ENCODE results near the gene PCSK6. TPM values are rescaled to one million over a fixed set of nuclear protein-coding genes. Genes with fewer than 3 reads are reported as not detected.

Gene PCSK6
- total and polyA plus RNA-seq, 9 donors = 3.8 to 26.0 (median 13.0) TPM

DNA sequence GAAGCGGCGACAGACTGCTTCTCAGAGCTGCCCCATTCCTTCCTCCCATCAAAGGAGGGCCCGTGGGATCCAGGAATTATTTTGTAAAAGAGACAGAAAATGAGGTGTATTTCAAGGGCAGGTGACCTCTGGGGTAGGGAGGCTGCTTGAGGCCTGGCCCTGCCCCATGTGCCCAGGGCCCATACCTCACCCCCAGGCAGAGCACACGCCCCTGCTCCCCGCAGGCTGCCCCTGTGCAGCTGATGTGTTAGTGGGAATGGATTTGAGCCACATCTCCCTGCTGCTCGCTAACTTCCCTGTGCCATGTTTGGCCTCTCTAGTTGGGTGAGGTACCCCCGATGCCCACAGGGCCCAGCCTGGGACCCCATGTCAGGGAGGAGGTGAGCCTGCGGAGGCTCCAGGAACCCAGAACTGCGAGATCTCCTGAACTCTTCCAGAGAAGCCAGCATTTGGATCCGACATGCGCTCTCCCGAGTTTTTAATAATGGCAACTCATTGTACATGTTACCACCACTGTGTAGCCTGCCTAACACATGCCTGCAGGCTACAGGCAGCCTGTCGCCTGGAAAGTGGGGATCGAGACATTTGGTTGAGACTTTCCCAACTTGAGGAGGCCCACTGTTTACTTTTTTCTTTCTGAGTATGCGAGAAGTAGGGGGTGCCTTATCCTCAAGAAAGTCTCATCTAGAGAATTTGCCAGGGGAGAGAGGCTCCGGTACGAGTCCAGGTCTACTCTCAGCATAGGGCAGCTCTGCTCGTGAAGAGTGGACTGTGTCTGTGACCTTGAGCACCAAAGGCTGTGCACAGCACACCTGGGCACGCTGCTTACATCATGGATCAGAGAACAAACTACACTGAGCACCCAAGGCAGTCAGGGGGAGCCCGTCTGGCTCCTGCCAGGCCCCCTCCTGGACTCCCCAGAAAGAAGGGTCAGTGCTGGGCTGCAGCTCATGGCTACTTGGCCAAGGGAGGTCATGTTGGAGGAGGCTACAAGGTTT, 36.1 kb downstream of the PCSK6 start:
- DNase-seq = no peak
- no peaks in the 10 kb centered on the region for H3K9me3 ChIP-seq
- H3K36me3 ChIP-seq = no peaks in the 10 kb centered on the region
- H3K27me3 ChIP-seq = no peaks in the 10 kb centered on the region
- WGBS, 3 donors = 93 to 95% (median 95%) methylated on average over 20 of the region's 20 CpGs
- intact Hi-C loops (cut with DNase I) = no loop called here
- peaks cover 16% of the 10 kb centered on the region for H3K4me1 ChIP-seq (ENCODE audit: insufficient read depth)
- TF ChIP-seq POLR2A (IDR thresholded peaks at IDR 0.05) (no peak), EP300 (IDR thresholded peaks at IDR 0.05) (no peak)
- TF ChIP-seq, protein P1, sequence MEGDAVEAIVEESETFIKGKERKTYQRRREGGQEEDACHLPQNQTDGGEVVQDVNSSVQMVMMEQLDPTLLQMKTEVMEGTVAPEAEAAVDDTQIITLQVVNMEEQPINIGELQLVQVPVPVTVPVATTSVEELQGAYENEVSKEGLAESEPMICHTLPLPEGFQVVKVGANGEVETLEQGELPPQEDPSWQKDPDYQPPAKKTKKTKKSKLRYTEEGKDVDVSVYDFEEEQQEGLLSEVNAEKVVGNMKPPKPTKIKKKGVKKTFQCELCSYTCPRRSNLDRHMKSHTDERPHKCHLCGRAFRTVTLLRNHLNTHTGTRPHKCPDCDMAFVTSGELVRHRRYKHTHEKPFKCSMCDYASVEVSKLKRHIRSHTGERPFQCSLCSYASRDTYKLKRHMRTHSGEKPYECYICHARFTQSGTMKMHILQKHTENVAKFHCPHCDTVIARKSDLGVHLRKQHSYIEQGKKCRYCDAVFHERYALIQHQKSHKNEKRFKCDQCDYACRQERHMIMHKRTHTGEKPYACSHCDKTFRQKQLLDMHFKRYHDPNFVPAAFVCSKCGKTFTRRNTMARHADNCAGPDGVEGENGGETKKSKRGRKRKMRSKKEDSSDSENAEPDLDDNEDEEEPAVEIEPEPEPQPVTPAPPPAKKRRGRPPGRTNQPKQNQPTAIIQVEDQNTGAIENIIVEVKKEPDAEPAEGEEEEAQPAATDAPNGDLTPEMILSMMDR (IDR thresholded peaks at IDR 0.05) = no peak
- H3K4me3 ChIP-seq = no peak overlapping the region
- H3K27ac ChIP-seq = peak overlapping the region in 1 of 2 donors; percentile 80

DNA sequence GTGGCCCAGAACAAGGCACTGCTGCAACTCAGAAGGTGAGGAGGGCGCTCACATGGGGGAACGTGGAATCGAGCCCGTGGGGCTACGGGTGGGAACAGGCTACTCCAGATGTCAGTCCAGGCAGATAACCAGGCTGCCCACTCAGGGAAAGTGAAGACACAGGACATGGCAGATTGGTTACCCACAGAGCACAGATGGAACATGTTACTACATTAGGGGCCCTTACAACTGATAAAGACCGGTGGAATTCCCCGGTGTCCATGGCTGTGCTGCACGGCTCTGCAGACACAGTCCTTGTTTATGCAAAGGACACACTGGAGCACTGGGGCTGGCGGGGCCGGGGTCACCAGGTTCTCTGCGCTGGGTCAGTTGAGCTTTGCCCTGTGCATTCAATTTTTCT, 36.9 kb downstream of the PCSK6 start:
- DNase-seq = no peak
- H3K36me3 ChIP-seq = no peaks in the 10 kb centered on the region
- H3K4me3 ChIP-seq = no peak overlapping the region
- H3K27me3 ChIP-seq = no peaks in the 10 kb centered on the region
- peak overlapping the region in 1 of 2 donors; percentile 80 for H3K27ac ChIP-seq
- H3K9me3 ChIP-seq = no peaks in the 10 kb centered on the region
- peaks cover 16% of the 10 kb centered on the region for H3K4me1 ChIP-seq (ENCODE audit: insufficient read depth)
- TF ChIP-seq, protein P1 (IDR thresholded peaks at IDR 0.05) = no peak
- TF ChIP-seq EP300 (IDR thresholded peaks at IDR 0.05) = no peak
- TF ChIP-seq POLR2A (IDR thresholded peaks at IDR 0.05) = no peak
- intact Hi-C loops (cut with DNase I) = no loop called here
- 43 to 53% (median 48%) methylated on average over 11 of the region's 11 CpGs for WGBS, 3 donors

DNA sequence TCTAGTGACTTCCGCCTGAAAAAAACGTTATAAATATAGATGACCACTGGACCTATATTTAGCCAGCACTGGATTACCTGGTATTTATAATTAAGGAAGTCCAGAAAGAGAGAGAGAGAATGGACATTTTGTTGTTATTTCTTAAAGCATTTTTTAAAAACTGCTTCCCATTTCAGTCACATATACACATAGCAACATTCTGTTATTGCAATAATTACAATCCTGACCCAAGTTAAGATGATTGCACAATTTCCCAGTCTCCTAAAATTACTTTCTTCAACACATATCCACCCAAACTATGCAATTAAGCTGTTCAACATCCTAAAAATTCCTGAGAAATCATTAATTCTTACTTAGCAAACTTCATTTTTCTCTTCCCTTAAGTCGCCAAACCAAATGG, 37.7 kb downstream of the PCSK6 start:
- Histone ChIP-seq H3K9me3 (no peaks in the 10 kb centered on the region), H3K27ac (peak overlapping the region in 1 of 2 donors; percentile 80), H3K27me3 (no peaks in the 10 kb centered on the region), H3K4me3 (no peak overlapping the region), H3K36me3 (no peaks in the 10 kb centered on the region), H3K4me1 (ENCODE audit: insufficient read depth) (peaks cover 16% of the 10 kb centered on the region)
- intact Hi-C loops (cut with DNase I) = no loop called here
- WGBS, 3 donors = 19 to 26% (median 24%) methylated on average over 3 of the region's 3 CpGs
- no peak for DNase-seq
- TF ChIP-seq POLR2A (IDR thresholded peaks at IDR 0.05) (no peak), EP300 (IDR thresholded peaks at IDR 0.05) (no peak)
- TF ChIP-seq, protein P1 (IDR thresholded peaks at IDR 0.05) = no peak

DNA sequence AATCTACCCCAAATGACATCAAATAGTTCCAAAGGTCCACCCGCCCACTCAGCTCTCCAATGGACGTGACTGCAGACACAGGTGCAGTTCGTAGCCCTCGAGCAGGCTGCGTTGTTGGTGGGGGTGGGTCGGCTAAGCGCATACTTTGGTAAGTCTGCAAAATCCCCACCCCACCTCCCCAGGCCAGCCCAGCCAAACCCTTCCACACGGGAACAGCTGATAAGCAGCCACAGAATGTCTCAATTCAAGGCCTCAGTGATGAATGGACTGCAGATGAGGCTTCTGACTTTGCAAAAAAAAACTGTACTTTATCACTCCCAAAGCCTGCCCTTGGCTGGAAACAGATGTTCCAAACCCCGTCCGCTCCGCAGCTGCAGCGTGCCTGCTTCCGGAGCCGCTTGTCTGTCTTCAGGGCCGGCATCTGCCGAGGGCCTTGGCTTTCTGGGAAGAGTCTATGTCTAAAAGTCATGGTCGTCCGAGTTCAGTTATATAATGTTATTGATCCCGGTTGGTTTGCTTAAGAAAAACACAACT, 38.2 kb downstream of the PCSK6 start:
- H3K27ac ChIP-seq = peak overlapping the region in 1 of 2 donors; percentile 80
- WGBS, 3 donors = 2 to 7% (median 2%) methylated on average over 19 of the region's 19 CpGs
- no peaks in the 10 kb centered on the region for H3K9me3 ChIP-seq
- no peaks in the 10 kb centered on the region for H3K27me3 ChIP-seq
- H3K4me3 ChIP-seq = no peak overlapping the region
- TF ChIP-seq EP300 (IDR thresholded peaks at IDR 0.05) (no peak), POLR2A (IDR thresholded peaks at IDR 0.05) (no peak)
- TF ChIP-seq, protein P1 (IDR thresholded peaks at IDR 0.05) = no peak
- no peaks in the 10 kb centered on the region for H3K36me3 ChIP-seq
- DNase-seq = peak; percentile 74 to 87 (median 82)
- peaks cover 16% of the 10 kb centered on the region for H3K4me1 ChIP-seq (ENCODE audit: insufficient read depth)
- intact Hi-C loops (cut with DNase I) = no loop called here
